ENCODE data around the gene BEND7.

DNA sequence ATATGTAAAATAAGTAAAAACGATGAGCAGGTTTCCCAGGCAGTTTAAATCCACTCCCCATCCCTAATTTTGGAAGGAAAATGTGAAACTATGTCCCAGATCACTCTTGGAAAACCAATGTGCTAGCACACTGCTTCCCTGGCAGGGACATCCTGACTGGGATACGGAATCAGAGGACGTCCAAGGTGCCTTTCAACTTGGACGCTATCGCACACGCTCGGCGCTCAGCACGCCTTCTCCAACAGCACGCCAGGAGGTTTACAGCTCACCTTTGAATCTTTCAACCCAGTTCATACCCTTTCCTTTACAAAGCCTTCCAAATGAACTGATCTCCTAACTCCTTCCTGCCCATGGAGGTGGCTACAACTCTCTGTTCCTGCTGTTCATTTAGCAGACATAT lies 47.1 kb downstream of the BEND7 start:
- TF ChIP-seq CTCF (conservative IDR thresholded peaks at IDR 0.05) (no peak), EZH2 (IDR thresholded peaks at IDR 0.05; ENCODE audit: low read depth) (no peak)

Data from PC-9 (cell line).